GM12878 (cell line): ENCODE results near the gene TMEM252. TPM values are rescaled to one million over a fixed set of nuclear protein-coding genes. Genes with fewer than 3 reads are reported as not detected.
A peak's percentile ranks its signal among the peaks of the same experiment; 100 is the strongest.

Source experiments
- BCLAF1 ChIP-seq: fragments of 450-650 bp; IDR thresholded peaks from 2 replicates; pipeline ENCODE4 v1.6.1; 2017; ENCODE audit warnings: antibody characterized with exemption, mild to moderate bottlenecking, moderate library complexity
- BHLHE40 ChIP-seq, 2 experiments: fragments of 450-650 bp in 1 of 2; IDR thresholded peaks; 2 replicates each; pipeline ENCODE4 v1.6.1; 2011 to 2017; ENCODE audit warnings: low read depth in 2 of 2, borderline replicate concordance in 1 of 2, improper control_type of control experiment in 1 of 2, low read length in 1 of 2, mild to moderate bottlenecking in 1 of 2
- BMI1 ChIP-seq: fragments of 450-650 bp; IDR thresholded peaks from 2 replicates; pipeline ENCODE4 v1.6.1; 2016; ENCODE audit warnings: mild to moderate bottlenecking, moderate library complexity, borderline replicate concordance
- EED ChIP-seq: sonication (generic); IDR thresholded peaks from 2 replicates; pipeline ENCODE4 v1.6.1; 2016; ENCODE audit warnings: antibody characterized with exemption, low read depth
- ELK1 ChIP-seq: IDR thresholded peaks from 2 replicates; pipeline ENCODE4 v1.6.1; 2012; ENCODE audit warnings: low read depth, low read length, improper control_type of control experiment
- GABPA ChIP-seq: IDR thresholded peaks from 2 replicates; pipeline ENCODE4 v1.6.1; 2014; ENCODE audit warnings: antibody characterized with exemption, low read depth, mild to moderate bottlenecking, inconsistent platforms
- HDAC2 ChIP-seq: fragments of 200-600 bp; sonication (generic); IDR thresholded peaks from 2 replicates; pipeline ENCODE4 v1.6.1; 2017
- HDAC6 ChIP-seq: fragments of 200-600 bp; sonication (generic); IDR thresholded peaks from one replicate; pipeline ENCODE4 v1.8.0; 2017; ENCODE audit warnings: antibody characterized with exemption; ENCODE audit not compliant: unreplicated experiment
- MLLT1 ChIP-seq: fragments of 450-650 bp; IDR thresholded peaks from 2 replicates; pipeline ENCODE4 v1.6.1; 2016; ENCODE audit warnings: mild to moderate bottlenecking
- MTA3 ChIP-seq: IDR thresholded peaks from 2 replicates; pipeline ENCODE4 v1.6.1; 2012; ENCODE audit warnings: low read length, inconsistent platforms, borderline replicate concordance
- MXI1 ChIP-seq: fragments of 150-350 bp; IDR thresholded peaks from 2 replicates; pipeline ENCODE4 v1.6.1; 2011; ENCODE audit warnings: low read depth, mild to moderate bottlenecking, inconsistent platforms, low read length, improper control_type of control experiment
- SIX5 ChIP-seq: IDR thresholded peaks from 2 replicates; pipeline ENCODE4 v1.6.1; 2011; ENCODE audit warnings: mild to moderate bottlenecking, low read depth, low read length, moderate library complexity; ENCODE audit not compliant: severe bottlenecking
- SMAD5 ChIP-seq: IDR thresholded peaks from 2 replicates; pipeline ENCODE4 v1.6.1; 2016; ENCODE audit warnings: antibody characterized with exemption, low read depth
- SMARCA5 ChIP-seq: fragments of 450-650 bp; IDR thresholded peaks from 2 replicates; pipeline ENCODE4 v1.6.1; 2017; ENCODE audit warnings: mild to moderate bottlenecking
- TBL1XR1 ChIP-seq: IDR thresholded peaks from 2 replicates; pipeline ENCODE4 v1.6.1; 2012; ENCODE audit warnings: low read depth, low read length, improper control_type of control experiment
- YBX1 ChIP-seq: fragments of 450-650 bp; IDR thresholded peaks from 2 replicates; pipeline ENCODE4 v1.6.1; 2016; ENCODE audit warnings: antibody characterized with exemption
- polyA plus RNA-seq, 11 experiments: library from polyadenylated mRNA; depleted of rRNA in 4 of 11; unstranded in 6 of 11; stranded (reverse) in 5 of 11; fragments of >200 nt; fragmentation: Nextera tagmentation in 4 of 11; fragmentation: Illumina TruSeq in 1 of 11; extraction: Ambion mirVana in 4 of 11; extraction: Trizol in 1 of 11; gene quantifications; 1 replicate in 1 of 11; 2 replicates in 10 of 11; pipeline versions ENCODE4 v1.2.1 to v1.2.3, GENCODE V29; 2011 to 2016; ENCODE audit warnings: inconsistent platforms in 2 of 11, missing spikeins in 2 of 11, low read depth in 1 of 11
- total RNA-seq, 4 experiments: library from RNA; depleted of rRNA in 3 of 4; stranded (reverse); fragments of >200 nt in 3 of 4; fragmentation: Illumina TruSeq in 1 of 4; extraction: Trizol in 1 of 4; gene quantifications; 2 replicates each; pipeline versions ENCODE4 v1.2.1 to v1.2.3, GENCODE V29; 2013 to 2021
- TF ChIP-seq, protein P1 (sequence below): fragments of 450-650 bp; IDR thresholded peaks from 2 replicates; pipeline ENCODE4 v1.6.1; 2017; ENCODE audit warnings: mild to moderate bottlenecking
- TF ChIP-seq, protein P2 (sequence below): fragments of 450-650 bp; IDR thresholded peaks from 2 replicates; pipeline ENCODE4 v1.6.1; 2017; ENCODE audit warnings: mild to moderate bottlenecking, moderate library complexity

Gene TMEM252
- total and polyA plus RNA-seq, 10 of the 15 experiments (the other 5 are each of a cell fraction or from before 2014, with no cell fraction given) = not detected

DNA sequence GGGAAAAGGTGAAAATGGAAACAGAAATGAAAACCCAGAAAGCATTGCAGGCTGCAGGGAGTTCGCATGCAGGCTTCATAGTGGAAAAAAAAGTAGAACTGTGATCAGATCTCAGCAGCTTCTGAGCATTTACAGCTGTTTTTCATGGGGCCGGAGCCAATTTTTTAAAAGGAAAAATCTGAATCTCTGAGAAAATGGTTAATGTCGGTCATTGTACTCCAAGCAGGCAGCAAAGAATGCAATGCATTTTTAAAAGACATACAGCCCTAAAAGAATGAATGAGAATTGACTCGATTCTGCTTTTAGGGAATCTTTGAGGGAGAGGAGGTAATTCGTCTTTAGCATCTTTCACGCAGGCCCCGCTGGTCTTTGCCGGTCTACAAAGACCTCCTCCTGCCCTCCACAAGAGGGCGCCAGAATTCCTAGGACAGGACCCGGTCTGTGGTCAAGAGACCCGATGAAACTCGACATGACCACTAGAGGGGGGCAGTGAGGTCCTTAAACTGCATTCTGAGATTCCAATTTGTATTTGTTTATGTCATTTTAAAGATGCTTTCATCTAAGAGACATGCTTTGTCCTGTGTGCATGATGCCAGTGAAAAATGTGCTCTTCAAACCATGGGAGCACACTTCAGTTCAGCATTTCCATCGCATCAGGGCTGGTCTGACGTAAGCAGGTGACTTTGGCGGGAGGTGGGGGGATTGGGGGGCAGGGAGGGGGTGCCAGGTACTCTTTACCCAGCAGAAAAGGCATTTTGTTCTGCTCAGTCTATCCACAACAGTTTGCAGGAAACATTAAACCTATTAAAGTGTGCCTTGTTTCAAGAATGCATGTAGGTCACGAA lies 43.7 kb upstream of the TMEM252 start (continued):
- TF ChIP-seq GABPA (no peak), HDAC6 (no peak), BCLAF1 (no peak), ELK1 (no peak), YBX1 (no peak), SMARCA5 (peak; percentile 55; the same call in 1 of the 2 replicates), BMI1 (no peak), MXI1 (no peak), EED (peak; percentile 37; the same call in 1 of the 2 replicates), BHLHE40 (IDR thresholded peaks at IDR 0.05; ENCODE audit: borderline replicate concordance in 1 of 2, low read depth in 2 of 2, low read length in 1 of 2) (peak in 1 of 2 experiments; percentile 30; a peak in 1 of 4 replicates), MLLT1 (no peak), MTA3 (no peak), SMAD5 (no peak), SIX5 (no peak), TBL1XR1 (peak; percentile 45; the same call in 1 of the 2 replicates), HDAC2 (no peak)
- TF ChIP-seq, protein P1, sequence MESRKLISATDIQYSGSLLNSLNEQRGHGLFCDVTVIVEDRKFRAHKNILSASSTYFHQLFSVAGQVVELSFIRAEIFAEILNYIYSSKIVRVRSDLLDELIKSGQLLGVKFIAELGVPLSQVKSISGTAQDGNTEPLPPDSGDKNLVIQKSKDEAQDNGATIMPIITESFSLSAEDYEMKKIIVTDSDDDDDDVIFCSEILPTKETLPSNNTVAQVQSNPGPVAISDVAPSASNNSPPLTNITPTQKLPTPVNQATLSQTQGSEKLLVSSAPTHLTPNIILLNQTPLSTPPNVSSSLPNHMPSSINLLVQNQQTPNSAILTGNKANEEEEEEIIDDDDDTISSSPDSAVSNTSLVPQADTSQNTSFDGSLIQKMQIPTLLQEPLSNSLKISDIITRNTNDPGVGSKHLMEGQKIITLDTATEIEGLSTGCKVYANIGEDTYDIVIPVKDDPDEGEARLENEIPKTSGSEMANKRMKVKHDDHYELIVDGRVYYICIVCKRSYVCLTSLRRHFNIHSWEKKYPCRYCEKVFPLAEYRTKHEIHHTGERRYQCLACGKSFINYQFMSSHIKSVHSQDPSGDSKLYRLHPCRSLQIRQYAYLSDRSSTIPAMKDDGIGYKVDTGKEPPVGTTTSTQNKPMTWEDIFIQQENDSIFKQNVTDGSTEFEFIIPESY = no peak
- TF ChIP-seq, protein P2, sequence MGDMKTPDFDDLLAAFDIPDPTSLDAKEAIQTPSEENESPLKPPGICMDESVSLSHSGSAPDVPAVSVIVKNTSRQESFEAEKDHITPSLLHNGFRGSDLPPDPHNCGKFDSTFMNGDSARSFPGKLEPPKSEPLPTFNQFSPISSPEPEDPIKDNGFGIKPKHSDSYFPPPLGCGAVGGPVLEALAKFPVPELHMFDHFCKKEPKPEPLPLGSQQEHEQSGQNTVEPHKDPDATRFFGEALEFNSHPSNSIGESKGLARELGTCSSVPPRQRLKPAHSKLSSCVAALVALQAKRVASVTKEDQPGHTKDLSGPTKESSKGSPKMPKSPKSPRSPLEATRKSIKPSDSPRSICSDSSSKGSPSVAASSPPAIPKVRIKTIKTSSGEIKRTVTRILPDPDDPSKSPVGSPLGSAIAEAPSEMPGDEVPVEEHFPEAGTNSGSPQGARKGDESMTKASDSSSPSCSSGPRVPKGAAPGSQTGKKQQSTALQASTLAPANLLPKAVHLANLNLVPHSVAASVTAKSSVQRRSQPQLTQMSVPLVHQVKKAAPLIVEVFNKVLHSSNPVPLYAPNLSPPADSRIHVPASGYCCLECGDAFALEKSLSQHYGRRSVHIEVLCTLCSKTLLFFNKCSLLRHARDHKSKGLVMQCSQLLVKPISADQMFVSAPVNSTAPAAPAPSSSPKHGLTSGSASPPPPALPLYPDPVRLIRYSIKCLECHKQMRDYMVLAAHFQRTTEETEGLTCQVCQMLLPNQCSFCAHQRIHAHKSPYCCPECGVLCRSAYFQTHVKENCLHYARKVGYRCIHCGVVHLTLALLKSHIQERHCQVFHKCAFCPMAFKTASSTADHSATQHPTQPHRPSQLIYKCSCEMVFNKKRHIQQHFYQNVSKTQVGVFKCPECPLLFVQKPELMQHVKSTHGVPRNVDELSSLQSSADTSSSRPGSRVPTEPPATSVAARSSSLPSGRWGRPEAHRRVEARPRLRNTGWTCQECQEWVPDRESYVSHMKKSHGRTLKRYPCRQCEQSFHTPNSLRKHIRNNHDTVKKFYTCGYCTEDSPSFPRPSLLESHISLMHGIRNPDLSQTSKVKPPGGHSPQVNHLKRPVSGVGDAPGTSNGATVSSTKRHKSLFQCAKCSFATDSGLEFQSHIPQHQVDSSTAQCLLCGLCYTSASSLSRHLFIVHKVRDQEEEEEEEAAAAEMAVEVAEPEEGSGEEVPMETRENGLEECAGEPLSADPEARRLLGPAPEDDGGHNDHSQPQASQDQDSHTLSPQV = peak; percentile 73; the same call in 1 of the 2 replicates
